Colonic mucosa (tissue), 4 donors: ENCODE data around the gene DOCK9. TPM values are rescaled to one million over a fixed set of nuclear protein-coding genes. Genes with fewer than 3 reads are reported as not detected.
"Not testable (repeated sequence)": the region's sequence is repeated elsewhere in the genome, so short reads cannot be mapped to it uniquely, and the experiment has no call there.

Source experiments
- DNase-seq: peaks from one replicate; pipeline ENCODE4 v3.0.0-alpha.2; 2020
- H3K27ac ChIP-seq: fragments of 200-600 bp; one replicate; pipeline ENCODE4 v1.8.0; 2021
- H3K27me3 ChIP-seq: fragments of 200-600 bp; one replicate; pipeline ENCODE4 v1.8.0; 2021
- H3K36me3 ChIP-seq: fragments of 200-600 bp; one replicate; pipeline ENCODE4 v1.8.0; 2021
- H3K4me1 ChIP-seq: fragments of 200-600 bp; one replicate; pipeline ENCODE4 v1.8.0; 2021; ENCODE audit warnings: mild to moderate bottlenecking
- H3K4me3 ChIP-seq: fragments of 200-600 bp; one replicate; pipeline ENCODE4 v1.8.0; 2021
- H3K9ac ChIP-seq, 2 donors: one replicate each; pipeline ENCODE4 v1.7.0; 2013; ENCODE audit warnings: control low read depth in 2 of 2, low read depth in 2 of 2, low read length in 2 of 2
- H3K9me3 ChIP-seq: fragments of 200-600 bp; one replicate; pipeline ENCODE4 v1.8.0; 2021
- intact Hi-C: fragments of 100-400 bp; cut with DNase I; formaldehyde crosslinking; loops from one replicate; pipeline ENCODE4 v1.14.1; 2022
- total RNA-seq, 2 donors: library from RNA; stranded (reverse); fragmentation: NEBNext Ultra II Directional in 1 of 2; extraction: Animal tissue kit (Norgen Biotek cat#: 25700) in 1 of 2; gene quantifications; one replicate each; pipeline ENCODE4 v1.2.1, GENCODE V29; 2021
- TF ChIP-seq, protein P1 (sequence below): fragments of 200-600 bp; IDR thresholded peaks from one replicate; pipeline ENCODE4 v1.8.0; 2022; ENCODE audit warnings: antibody characterized with exemption, mild to moderate bottlenecking
- donor health status: healthy.
- donor health status: DM: no; HTN: no; CAD: no.
- donor health status: DM: no; HTN: no; CAD: no.

Gene DOCK9
- total RNA-seq, 2 donors from 2014 or later: 42.3 to 52.4 TPM

GRCh38 chr13:98816406-98816805, 161.5 kb downstream of the DOCK9 start:
- intact Hi-C loops: no loop called here
- H3K27ac ChIP-seq: no peak overlapping the region
- no peak overlapping the region for H3K4me3 ChIP-seq
- no peaks in the 10 kb centered on the region for H3K27me3 ChIP-seq
- no peak for DNase-seq
- TF ChIP-seq, protein P1, sequence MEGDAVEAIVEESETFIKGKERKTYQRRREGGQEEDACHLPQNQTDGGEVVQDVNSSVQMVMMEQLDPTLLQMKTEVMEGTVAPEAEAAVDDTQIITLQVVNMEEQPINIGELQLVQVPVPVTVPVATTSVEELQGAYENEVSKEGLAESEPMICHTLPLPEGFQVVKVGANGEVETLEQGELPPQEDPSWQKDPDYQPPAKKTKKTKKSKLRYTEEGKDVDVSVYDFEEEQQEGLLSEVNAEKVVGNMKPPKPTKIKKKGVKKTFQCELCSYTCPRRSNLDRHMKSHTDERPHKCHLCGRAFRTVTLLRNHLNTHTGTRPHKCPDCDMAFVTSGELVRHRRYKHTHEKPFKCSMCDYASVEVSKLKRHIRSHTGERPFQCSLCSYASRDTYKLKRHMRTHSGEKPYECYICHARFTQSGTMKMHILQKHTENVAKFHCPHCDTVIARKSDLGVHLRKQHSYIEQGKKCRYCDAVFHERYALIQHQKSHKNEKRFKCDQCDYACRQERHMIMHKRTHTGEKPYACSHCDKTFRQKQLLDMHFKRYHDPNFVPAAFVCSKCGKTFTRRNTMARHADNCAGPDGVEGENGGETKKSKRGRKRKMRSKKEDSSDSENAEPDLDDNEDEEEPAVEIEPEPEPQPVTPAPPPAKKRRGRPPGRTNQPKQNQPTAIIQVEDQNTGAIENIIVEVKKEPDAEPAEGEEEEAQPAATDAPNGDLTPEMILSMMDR: no peak
- H3K9ac ChIP-seq: no peak overlapping the region
- H3K9me3 ChIP-seq: no peaks in the 10 kb centered on the region
- H3K4me1 ChIP-seq: no peaks in the 10 kb centered on the region
- H3K36me3 ChIP-seq: no peaks in the 10 kb centered on the region

- intact Hi-C loops: no loop called here
- no peaks in the 10 kb centered on the region for H3K4me1 ChIP-seq
- no peaks in the 10 kb centered on the region for H3K36me3 ChIP-seq
- H3K27ac ChIP-seq: no peak overlapping the region
- no peak overlapping the region for H3K9ac ChIP-seq
- no peaks in the 10 kb centered on the region for H3K27me3 ChIP-seq
- TF ChIP-seq, protein P1: no peak
- no peak overlapping the region for H3K4me3 ChIP-seq
- DNase-seq: no peak
- no peaks in the 10 kb centered on the region for H3K9me3 ChIP-seq
These were observed 163.9 kb downstream of the DOCK9 start for GRCh38 chr13:98813993-98814392.

GRCh38 chr13:98812186-98812790, 165.6 kb downstream of the DOCK9 start:
- H3K27me3 ChIP-seq, H3K4me3 ChIP-seq, H3K4me1 ChIP-seq, H3K36me3 ChIP-seq, H3K9me3 ChIP-seq, DNase-seq, intact Hi-C loops, H3K27ac ChIP-seq, H3K9ac ChIP-seq: not testable (repeated sequence)

- Histone ChIP-seq H3K4me1 (no peaks in the 10 kb centered on the region), H3K9me3 (no peaks in the 10 kb centered on the region), H3K36me3 (no peaks in the 10 kb centered on the region), H3K4me3 (no peak overlapping the region), H3K27me3 (no peaks in the 10 kb centered on the region), H3K9ac (no peak overlapping the region), H3K27ac (no peak overlapping the region)
- intact Hi-C loops: no loop called here
- TF ChIP-seq, protein P1: no peak
- DNase-seq: no peak
These were observed 167.1 kb downstream of the DOCK9 start for GRCh38 chr13:98810746-98811145.

- Histone ChIP-seq H3K9me3 (no peaks in the 10 kb centered on the region), H3K27ac (no peak overlapping the region), H3K27me3 (no peaks in the 10 kb centered on the region), H3K4me1 (no peaks in the 10 kb centered on the region), H3K4me3 (no peak overlapping the region), H3K9ac (no peak overlapping the region), H3K36me3 (no peaks in the 10 kb centered on the region)
- no peak for DNase-seq
- TF ChIP-seq, protein P1: no peak
- intact Hi-C loops: no loop called here
These were observed 168.5 kb downstream of the DOCK9 start for GRCh38 chr13:98809345-98809777.

DNA sequence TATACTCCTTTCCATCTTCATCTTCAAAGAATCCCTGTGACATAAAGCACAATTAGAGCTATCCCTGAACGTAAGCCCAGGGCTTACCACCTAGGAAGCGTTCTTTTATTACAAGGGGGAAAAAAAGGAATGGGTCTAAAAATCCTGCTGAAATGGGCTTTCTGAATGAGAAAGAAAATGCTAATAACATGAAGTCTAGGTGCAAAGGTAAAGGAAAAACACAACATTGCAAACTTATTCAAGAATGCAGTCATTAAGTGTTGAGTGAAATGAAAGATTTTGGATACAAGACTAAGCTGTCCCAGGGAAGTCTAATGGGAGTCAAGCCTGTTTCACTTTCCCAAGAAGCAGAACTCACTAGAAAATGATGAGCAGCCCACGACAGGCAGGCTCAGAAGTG, 170.1 kb downstream of the DOCK9 start:
- intact Hi-C loops: no loop called here
- Histone ChIP-seq H3K9ac (no peak overlapping the region), H3K27ac (no peak overlapping the region), H3K36me3 (no peaks in the 10 kb centered on the region), H3K9me3 (no peaks in the 10 kb centered on the region), H3K4me1 (no peaks in the 10 kb centered on the region), H3K4me3 (no peak overlapping the region), H3K27me3 (no peaks in the 10 kb centered on the region)
- DNase-seq: no peak
- TF ChIP-seq, protein P1: no peak
